GM15510 (cell line): ENCODE data around the gene UQCC3.
A peak's percentile ranks its signal among the peaks of the same experiment; 100 is the strongest.

Source experiments
- POLR2A ChIP-seq: IDR thresholded peaks from 3 replicates; pipeline ENCODE4 v1.6.1; 2011; ENCODE audit warnings: borderline replicate concordance; ENCODE audit not compliant: insufficient read length; ENCODE audit errors: extremely low read depth

The UQCC3 gene, protein sequence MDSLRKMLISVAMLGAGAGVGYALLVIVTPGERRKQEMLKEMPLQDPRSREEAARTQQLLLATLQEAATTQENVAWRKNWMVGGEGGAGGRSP

DNA sequence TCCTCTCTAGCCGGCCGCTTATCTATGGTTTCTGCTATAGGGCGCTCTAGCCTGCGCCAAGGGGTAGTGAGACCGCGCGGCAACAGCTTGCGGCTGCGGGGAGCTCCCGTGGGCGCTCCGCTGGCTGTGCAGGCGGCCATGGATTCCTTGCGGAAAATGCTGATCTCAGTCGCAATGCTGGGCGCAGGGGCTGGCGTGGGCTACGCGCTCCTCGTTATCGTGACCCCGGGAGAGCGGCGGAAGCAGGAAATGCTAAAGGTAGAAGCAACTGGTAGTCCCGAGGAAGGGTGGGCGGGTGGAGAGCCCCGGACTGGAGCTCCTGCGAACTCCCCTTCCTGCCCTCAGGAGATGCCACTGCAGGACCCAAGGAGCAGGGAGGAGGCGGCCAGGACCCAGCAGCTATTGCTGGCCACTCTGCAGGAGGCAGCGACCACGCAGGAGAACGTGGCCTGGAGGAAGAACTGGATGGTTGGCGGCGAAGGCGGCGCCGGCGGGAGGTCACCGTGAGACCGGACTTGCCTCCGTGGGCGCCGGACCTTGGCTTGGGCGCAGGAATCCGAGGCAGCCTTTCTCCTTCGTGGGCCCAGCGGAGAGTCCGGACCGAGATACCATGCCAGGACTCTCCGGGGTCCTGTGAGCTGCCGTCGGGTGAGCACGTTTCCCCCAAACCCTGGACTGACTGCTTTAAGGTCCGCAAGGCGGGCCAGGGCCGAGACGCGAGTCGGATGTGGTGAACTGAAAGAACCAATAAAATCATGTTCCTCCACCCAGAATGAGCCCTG lies at the start of gene UQCC3, which contains the start of gene LBHD1:
Gene UQCC3, plus strand, starts transcription at position 66 of the 782 bp plus-strand sequence. Its CDS starts 73 bp downstream, at position 139.
Gene LBHD1, minus strand, starts transcription at position 660 of the 782 bp plus-strand sequence. CDS start 2,236 bp downstream, outside the sequence.
- TF ChIP-seq POLR2A: peak; percentile 79

DNA sequence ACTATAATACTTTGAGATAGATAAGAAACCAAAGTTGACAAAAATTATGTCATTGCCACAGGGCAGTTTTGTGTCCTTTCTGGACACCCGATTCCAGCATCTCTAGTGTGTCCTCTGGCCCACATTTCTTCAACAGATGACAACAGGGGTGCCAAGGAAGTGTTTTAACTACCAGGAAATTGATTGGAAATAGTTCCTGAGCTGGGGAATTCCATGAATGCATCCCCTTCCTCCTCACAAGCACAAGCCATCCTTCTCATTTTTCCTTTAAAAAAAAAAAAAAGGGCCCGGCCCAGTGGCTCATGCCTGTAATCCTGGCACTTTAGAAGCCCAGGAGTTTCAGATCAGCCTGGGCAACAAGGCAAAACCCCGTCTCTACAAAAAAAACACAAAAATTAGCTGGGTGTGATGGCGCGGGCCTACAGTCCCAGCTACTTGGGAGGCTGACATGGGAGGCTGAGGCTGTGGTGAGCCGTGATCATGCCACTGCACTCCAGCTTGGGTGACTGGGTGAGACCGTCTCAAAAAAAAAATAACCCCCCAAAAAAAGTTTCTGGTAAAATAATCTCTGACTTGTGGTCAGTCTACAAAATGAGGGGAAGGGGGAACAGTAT lies 48.9 kb upstream of the UQCC3 start:
- no peak for TF ChIP-seq POLR2A

DNA sequence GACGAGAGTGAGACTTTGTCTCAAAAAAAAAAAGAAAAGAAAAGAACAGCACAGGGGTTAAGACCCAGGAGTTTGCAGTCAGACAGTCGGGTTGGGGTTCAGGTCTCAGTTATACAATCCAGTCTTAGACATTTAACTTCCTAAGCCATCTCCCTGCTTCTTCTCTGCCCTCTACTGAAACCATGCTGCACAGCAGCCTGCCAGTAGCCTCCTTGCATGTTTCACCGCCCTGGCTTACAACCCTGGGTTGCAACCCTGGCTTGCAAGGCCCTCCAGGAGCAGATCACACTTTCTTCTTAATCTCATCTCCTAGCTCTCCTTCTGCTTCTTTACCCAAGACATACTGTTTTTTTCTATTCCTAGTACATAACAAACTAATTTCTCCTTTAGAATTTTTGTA lies 43.8 kb upstream of the UQCC3 start:
- no peak for TF ChIP-seq POLR2A

DNA sequence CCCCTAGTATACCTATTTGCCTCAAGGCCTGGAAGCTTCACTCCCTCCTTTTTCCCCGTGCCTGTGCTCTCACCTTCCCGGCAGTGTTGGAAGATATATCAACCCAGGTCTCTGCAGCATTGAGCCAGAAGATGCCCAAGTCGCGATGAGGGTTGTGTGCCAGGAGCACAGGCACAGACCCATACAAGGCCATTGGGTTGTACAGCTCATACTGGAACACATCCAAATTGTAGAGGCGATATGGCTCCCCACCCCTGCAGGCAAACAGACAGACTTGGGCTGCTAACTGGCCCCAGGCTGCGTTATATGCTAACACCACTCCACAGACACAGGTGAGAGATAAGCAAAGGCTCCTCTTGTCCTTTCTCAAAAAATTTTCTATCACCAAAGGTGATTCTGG lies 39.0 kb upstream of the UQCC3 start:
- no peak for TF ChIP-seq POLR2A

DNA sequence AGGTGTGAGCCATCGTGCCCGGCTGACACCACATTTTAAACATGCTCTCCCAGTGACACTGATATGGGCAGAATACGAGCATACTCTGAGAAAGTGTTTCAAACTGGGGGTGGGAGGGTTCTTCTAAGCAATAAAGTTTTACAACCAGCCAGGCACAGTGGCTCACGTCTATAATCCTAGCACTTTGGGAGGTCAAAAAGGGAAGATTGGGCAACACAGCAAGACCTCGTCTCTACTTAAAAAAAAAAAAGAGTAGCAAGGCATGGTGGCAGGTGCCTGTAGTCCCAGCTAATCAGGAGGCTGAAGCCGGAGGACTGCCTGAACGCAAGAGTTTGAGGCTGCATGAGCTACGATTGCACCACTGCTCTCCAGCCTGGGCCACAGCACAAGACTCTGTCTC lies 27.3 kb upstream of the UQCC3 start:
- TF ChIP-seq POLR2A: no peak

DNA sequence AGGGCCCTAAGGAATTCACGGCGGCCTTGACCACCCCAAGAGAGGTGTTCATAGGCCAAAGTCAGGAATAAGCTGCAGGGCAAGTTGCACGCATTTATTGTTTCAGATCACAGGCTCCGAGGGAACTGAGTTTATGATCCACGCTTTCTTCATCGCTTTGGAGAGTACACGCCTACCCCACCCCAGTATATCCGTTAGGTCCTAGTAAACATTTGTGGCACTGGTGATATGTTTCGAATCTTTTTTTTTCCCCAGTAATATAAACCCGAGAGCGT lies 25.9 kb upstream of the UQCC3 start:
- TF ChIP-seq POLR2A: no peak

DNA sequence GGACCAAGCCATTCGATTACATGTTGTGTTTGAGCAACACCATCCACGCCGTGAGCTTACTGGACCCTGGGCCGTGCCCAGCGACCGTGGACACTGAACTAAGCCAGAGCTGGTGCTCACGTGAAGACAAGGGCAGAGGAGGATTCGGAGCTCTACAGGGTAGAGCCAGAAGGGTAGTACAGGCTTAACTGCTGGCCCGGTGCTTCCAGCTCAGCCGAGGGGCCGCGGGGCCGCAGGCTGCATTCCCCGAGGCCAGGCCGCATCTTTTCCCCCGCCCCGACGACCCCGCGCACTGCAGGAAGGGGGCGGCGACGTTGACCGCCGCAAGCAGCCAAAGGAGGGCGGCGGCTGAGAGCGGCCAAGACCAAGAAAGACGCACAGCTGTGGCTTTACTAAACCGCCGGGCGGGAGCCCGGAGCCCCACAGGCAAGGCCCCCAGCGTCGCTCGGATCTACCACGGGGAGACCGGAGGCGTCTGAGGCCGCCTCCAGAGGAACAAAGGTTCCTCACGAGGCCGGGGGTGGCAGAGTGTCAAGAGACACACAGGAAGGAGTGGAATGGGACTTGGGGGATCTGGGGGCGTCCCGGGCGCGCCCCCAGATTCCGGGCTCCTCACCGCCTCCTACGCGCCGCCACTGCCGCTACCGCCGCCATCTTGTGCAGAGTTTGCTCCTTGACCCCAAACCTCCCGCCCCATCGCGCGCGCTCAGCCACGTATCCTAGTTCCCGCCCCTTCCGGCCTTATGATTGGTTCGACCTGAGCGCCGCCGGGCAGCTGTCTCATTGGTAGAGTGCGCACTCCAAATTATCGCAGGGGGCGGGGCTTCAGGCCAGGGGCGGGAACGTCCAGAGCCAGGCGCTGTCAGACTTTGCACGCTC lies 25.3 kb upstream of the UQCC3 start, which contains the start of gene GANAB:
Gene GANAB, minus strand, starts transcription at position 668 of the 879 bp plus-strand sequence. Its CDS starts 14 bp downstream, at position 654.
- TF ChIP-seq POLR2A: peak; percentile 90

DNA sequence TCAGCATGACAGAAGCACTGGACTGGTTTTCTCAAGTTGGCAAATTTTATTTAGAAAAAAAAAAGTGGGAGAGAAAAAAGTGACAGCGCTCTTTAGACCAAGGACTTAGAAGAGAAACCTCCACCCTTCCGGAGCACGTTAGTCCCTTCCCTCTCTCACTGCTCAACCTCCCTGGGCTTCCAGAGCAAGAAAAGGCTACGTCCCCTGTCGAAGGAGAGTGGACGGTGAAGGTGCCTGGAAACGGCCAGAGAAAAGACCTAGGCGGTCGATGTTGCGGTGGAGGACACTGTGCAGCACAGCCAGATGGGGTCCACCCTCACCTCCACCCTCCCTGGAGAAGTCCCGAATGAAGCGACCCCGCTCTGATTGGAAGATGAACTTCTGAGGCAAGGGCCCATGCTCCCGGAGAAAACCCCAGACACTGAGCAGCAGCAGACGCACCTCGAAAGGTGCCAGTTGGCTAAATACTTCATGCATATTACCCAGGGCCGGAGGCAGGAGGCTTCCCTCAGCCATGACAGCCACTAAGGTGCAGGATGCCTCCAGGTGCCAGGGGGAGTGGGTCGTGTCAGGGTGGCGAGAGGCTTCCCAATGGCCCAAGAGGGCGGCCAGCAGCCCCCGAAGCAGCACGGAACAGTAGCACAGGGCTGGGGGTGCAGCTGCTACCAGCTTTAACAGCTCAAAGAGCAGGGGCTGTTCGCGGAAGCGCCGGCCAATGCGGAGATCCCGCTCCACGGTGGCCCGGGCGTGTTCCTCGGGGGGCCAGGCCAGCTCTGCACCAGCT lies 24.5 kb upstream of the UQCC3 start:
- no peak for TF ChIP-seq POLR2A

DNA sequence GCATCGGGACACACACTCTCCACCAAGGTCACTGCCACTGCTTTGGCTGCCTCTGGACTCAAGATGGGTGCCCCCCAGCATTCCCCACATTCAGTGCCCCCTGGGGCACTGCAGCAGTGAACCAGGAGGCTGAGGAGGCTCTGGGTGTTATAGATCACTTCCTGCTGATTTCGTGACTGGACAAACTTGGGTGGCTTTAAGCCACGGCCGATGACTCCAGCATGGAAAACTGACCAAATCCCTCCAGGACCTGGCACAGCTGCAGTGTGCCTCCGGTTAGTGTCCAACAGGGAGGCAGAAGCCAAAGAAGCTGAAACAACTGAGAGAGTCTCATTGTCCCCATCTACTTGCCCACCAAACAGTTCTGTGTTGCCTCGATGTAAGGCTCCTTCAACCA lies 23.9 kb upstream of the UQCC3 start:
- no peak for TF ChIP-seq POLR2A

DNA sequence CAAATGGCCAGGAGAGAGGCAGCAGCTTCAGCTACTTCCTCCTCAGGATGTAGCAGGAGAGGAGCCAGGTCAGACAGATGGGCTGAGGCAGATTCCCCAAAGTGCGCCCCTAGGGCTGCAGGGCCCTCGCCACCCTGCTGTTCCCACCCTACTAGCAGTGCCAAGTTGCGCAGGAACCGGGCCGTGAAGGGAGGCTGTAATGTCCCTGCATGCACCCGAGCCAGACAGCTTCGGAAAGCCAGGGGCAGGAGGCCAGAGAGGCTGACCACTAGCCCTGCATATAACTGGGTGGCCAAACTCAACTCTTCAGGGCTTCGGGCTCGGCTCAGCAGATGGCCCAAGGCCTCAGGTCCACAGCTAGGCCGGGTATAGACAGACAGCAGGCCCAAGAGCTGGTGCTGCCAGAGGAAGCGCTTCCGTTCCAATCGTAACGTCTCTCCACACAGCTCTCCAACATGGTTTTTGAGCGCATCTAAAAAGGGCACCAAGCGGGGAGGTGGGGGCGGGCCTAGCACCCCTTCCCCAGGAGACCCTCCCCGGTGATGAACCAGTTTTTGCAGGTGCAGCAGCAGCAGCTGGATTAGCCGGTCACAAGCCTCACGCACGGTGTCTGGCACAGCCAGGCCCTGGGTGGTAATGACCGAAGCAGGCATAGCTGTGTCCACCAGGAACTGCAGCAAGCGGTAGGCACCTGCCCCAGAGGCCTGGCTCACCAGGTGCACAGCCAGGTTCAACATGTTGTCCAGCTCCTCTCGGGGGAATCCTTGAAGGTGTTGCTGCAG lies 23.1 kb upstream of the UQCC3 start:
- TF ChIP-seq POLR2A: no peak

DNA sequence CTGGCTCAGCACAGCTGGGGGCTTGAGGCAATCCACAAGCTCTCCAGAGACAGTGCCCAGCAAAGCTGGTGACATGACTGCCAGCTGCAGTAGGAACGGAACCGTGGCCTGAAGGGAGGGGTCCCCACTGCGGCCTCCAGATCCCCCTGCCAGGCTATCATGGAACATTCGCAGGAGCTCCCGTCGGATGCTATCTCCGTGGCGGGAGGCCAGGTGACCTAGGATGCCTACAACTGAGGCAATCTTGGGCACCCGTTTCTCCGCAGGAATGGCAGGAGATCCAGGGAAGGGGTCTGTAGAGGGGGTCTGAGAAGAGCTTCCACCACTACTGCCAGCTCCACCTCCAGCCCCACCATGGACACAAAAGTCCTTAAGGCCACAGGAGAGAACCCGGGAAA lies 22.5 kb upstream of the UQCC3 start:
- no peak for TF ChIP-seq POLR2A

DNA sequence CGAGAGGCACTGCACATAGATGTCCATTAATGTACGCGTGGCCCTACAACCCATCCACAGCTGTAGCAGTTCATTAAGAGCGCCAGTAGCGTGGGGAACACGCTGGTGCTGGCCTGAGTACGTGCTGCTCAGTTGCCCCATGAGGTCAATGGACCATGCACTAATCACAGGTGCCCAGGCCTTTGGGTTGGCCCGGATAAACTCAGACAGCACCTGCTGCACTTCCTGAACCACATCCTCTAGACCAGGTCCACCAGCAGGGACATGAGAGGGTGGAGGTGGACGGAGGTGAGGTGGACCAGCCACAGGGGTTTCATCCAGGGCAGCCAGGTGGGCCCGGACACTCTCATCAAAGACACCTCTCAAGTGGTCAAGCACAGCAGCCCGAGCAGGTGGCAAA lies 22.0 kb upstream of the UQCC3 start:
- TF ChIP-seq POLR2A: no peak

DNA sequence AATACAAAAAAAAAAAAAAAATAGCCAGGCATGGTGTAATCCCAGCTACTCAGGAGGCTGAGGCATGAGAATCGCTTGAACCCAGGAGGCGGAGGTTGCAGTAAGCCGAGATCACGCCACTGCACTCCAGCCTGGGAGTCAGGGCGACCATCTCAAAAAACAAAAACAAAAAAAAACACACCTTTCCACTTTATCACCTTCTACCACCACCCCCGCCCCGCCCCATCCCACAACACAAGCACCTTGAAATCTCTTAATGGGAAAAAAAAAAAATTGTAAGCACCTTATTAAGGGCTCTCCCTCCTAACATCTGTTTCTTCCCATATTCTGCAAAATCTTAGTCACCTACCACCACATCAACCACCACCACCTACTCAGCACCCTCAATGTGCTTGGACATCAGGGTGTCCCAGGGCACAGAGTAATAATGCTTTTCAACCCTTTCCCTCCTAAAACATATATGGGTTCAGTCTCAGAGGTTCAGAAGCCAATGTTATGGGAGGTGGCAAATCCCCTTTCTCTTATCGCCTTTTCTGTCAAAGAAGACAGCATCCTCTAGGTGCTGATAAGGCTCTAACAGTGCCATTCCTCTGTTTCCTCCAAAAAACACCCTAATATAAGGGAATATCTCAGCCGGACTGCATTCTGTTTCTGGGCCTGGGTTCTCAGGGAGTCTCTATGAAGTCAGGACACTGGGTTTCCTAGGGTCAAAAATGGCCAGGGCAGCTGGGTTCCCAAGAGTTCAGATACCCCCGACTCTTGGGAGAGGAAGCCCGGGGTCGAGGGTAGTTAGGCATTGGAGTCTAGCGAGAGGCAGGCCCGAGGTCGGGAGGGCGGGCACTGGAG lies 19.1 kb upstream of the UQCC3 start:
- TF ChIP-seq POLR2A: no peak

DNA sequence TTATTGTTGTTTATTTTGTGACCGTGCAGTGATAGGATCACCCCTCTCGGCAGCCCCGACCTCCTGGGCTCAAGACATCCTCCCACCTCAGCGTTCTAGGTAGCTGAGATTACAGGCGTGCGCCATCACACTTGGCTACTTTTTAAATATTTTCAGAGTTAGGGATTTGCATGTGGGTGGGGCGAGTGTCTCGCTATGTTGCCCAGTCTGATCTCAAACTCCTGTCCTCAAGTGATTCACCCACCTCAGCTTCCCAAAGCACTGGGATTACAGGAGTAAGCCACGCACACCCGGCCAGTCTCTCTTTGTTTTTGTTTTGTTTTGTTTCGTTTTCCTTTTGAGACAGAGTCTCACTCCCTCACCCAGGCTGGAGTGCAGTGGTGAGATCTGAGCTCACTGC lies 17.2 kb upstream of the UQCC3 start:
- no peak for TF ChIP-seq POLR2A
